ENCODE results near the gene CNIH2. TPM values are rescaled to one million over a fixed set of nuclear protein-coding genes. Genes with fewer than 3 reads are reported as not detected.
"Not testable (repeated sequence)": the region's sequence is repeated elsewhere in the genome, so short reads cannot be mapped to it uniquely, and the experiment has no call there.

Gene CNIH2
- total RNA-seq, 1 experiment from 2014 or later = 4.4 TPM

DNA sequence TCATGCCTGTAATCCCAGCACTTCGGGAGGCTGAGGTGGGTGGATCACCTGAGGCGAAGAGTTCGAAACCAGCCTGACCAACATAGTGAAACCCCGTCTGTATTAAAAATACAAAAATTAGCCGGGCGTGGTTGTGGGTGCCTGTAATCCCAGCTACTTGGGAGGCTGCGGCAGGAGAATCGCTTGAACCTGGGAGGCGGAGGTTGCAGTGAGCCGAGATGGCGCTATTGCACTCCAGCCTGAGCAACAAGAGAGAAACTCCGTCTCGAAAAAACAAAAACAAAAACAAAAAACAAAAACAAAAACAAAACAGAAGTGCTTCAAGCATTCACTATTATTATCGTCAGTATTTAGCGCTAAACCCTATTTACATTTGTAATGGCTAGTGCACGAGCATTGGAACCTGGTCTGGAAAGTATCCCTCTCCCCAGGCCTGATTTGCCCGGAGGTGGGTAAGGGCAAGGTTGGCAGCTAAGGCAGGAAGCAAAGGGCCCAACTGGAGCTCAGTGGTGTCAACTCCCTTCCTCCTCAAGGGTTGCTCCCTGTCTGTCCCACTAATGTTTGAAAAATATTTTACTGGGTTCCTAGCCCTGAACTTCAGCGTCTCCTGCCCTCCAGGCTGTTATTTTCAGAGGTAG lies 32.9 kb downstream of the CNIH2 start:
- DNase-seq (ENCODE audit: low spot score); in situ Hi-C loops (cut with HindIII; ENCODE audit: low sequenced_read_pairs): not testable (repeated sequence)

- no peak for DNase-seq (ENCODE audit: low spot score)
- in situ Hi-C loops (cut with HindIII; ENCODE audit: low sequenced_read_pairs) = no loop called here
Observed at GRCh38 chr11:66311470-66311964, 33.5 kb downstream of the CNIH2 start.

DNA sequence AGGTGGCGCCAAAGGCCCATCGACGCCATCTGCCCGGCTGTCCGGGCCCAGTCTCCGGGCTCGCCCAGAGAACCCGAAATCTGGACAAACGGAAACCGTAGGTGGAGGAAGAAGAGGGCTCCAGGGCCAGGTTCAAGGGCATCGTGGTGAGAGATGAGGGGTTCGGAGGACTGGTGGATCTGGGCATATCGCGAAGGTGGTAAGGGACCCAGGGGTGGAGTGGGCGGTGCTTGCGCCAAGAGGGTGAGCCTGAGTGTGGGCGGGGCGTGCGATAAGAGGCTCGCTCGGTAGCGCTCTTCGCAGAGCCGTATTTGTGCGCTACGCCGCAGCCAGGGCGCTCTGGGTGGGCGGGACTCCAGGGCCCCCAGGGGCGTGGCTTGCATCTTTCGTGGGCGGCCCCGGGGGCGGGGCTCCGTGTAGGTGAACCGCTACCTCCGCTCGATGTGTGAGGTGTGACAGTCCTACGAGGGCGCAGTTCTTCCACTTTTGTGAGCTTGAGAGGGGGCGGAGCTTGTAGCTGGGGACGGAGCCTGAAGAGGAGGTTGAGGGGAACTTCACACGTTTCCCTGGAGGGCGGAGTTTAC lies 34.1 kb downstream of the CNIH2 start:
- in situ Hi-C loops (cut with HindIII; ENCODE audit: low sequenced_read_pairs) = no loop called here
- DNase-seq (ENCODE audit: low spot score) = peak; percentile 94

DNA sequence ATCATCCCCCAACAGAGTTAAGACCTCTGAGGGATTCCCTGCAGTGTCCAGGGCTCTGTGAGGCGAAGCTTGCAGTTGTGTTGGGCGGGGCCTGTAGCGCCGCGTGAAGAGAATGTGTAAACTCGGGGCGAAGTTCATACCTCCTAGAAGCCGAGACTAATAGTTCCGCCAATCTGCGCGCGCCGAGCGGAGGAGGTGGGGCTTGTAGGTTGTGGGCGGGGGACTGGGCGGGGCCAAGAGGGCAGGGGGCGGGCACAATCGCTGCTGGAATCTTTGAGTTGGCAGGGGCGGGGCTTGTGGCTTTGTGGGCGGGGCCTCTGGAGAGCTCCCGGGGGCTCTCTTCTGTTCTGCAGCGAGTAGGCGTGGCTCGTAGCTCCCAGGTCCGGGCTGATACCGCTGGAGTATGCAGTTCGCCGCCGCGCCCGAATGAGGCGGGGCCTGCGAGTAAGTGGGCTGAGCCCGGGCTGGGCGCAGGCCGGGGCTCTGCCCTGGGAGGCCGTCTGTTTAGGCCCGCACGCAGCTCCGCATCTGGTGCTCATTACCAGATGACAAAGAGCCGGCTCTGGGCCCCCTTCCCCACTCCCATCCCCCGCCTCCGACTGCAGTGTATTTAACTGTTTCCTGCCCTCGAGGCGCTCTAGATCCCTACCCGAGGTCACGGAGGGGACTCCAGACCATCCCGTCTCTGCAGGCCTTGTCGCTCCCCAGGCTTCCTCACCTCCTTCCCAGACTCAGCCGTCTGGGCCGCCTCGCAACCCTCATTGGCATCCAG lies 34.8 kb downstream of the CNIH2 start:
- in situ Hi-C loops (cut with HindIII; ENCODE audit: low sequenced_read_pairs) = no loop called here
- peak; percentile 91 for DNase-seq (ENCODE audit: low spot score)

- in situ Hi-C loops (cut with HindIII; ENCODE audit: low sequenced_read_pairs) = no loop called here
Observed at GRCh38 chr11:66313321-66314185, 35.6 kb downstream of the CNIH2 start.

GRCh38 chr11:66314186-66314501 lies 36.2 kb downstream of the CNIH2 start:
- DNase-seq (ENCODE audit: low spot score) = no peak
- in situ Hi-C loops (cut with HindIII; ENCODE audit: low sequenced_read_pairs) = no loop called here

More at GRCh38 chr11:66313321-66314185, 35.6 kb downstream of the CNIH2 start:
- DNase-seq (ENCODE audit: low spot score) = no peak

DNA sequence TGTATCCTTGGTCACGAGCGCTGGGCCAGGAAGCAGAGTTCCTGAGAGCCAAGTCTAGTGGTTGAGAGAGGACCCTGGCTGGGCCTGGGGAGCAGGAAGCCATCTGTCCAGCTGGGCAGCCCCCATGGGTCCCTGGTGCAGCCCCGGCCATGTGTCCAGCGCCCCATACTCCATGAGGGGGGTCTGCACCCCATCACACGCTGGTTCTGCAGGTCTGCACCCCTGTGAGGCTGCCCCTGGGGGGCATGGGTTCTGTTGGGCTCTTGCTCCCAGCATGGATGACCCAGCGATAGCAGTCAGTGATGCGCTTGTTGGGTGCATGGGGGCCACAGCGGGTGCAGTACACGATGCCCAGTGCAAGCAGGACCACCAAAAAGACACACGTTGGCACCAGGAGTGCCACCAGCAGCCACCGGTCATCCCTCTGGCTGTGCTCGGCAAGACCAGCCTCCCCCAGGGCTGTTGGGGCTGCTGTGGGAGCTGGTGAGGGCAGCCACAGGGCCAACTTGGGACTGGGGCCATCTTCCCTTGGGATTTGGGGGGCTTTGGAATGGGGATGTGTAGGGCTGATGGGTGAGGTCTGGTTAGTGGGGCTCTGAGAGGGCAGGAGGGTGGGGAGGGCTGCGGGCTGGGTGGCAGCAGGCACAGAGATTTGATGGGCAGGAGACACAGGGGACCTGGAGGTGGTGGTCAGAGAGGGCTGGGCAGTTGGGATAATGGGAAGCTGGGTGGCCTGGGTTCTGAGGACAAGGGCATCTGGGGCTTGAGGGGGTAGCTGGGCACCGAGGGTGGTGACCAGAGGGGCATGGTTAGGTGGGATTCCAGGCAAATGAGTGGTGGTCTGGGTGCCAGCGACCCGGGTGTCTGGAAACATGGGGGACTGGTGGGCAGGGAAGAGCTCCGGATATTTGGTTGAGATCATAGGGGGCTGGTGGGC lies 36.9 kb downstream of the CNIH2 start:
- DNase-seq (ENCODE audit: low spot score) = no peak
- in situ Hi-C loops (cut with HindIII; ENCODE audit: low sequenced_read_pairs) = no loop called here

GRCh38 chr11:66315498-66315885 lies 37.5 kb downstream of the CNIH2 start:
- DNase-seq (ENCODE audit: low spot score) = no peak
- in situ Hi-C loops (cut with HindIII; ENCODE audit: low sequenced_read_pairs) = no loop called here

DNA sequence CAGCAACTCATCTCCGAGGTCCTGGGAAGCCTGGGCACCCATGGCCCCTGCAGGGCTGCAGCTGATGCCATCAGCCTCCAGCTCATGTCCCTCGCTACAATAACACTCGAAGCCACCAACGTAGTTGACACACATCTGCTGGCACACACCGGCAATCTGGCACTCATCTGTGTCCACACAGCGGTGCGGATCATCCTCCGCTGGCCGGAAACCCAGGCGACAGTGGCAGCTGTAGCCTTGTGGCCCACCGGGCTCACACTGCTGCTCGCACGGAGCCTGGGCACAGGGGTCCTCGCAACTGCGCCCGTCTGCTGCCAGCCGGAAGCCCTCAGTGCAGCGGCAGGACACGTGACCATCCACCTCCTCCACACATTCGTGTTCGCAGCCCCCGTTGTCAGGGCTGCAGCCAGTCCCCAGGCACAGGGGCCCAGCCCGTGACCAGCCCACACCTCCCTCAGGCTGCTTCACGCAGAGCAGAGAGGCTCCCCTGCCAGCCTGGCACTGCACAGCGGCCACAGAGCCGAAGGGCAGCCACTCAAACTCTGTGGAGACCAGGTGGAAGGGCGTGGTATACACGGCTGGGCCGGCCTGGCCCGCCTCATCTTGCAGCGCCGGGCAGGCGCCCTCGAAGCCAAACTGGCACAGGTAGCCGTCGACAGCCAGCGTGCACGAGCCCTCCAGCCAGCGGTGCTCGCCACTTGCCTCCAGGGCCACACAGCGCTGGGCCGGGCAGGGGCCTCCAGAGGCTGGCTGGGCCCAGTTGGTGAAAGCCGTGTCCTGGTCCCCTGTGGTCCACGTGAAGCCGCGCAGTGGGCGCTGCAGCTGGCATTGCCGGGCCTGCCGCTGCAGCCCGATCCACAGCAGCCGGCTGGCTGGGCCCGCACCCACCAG lies 38.2 kb downstream of the CNIH2 start:
- DNase-seq (ENCODE audit: low spot score) = no peak
- in situ Hi-C loops (cut with HindIII; ENCODE audit: low sequenced_read_pairs) = no loop called here

- no peak for DNase-seq (ENCODE audit: low spot score)
- in situ Hi-C loops (cut with HindIII; ENCODE audit: low sequenced_read_pairs) = no loop called here
Observed at GRCh38 chr11:66316849-66317251, 38.9 kb downstream of the CNIH2 start, which contains the start of gene CD248. Gene CD248, minus strand, starts transcription at chr11:66317044. Its CDS starts 17 bp downstream, at chr11:66317027.

DNA sequence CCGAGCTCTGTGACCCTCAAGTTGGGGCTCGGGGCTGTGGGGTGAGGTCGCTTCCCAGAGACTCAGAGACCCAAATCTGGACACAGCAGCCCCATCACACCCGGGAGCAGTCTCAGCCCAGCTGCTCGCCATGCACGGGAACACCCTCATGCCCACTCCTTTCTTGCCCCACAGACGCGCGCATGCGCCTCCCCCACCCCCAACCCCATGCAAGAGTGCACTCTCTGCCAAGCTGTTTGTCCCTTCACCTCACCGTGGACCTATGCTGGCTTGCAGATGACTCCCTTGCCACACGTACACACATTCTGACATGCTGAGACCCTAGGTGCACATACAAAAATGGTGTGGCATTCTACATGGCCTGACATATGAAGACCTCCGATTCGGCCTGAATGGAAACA lies 39.3 kb downstream of the CNIH2 start:
- in situ Hi-C loops (cut with HindIII; ENCODE audit: low sequenced_read_pairs) = no loop called here
- no peak for DNase-seq (ENCODE audit: low spot score)

DNA sequence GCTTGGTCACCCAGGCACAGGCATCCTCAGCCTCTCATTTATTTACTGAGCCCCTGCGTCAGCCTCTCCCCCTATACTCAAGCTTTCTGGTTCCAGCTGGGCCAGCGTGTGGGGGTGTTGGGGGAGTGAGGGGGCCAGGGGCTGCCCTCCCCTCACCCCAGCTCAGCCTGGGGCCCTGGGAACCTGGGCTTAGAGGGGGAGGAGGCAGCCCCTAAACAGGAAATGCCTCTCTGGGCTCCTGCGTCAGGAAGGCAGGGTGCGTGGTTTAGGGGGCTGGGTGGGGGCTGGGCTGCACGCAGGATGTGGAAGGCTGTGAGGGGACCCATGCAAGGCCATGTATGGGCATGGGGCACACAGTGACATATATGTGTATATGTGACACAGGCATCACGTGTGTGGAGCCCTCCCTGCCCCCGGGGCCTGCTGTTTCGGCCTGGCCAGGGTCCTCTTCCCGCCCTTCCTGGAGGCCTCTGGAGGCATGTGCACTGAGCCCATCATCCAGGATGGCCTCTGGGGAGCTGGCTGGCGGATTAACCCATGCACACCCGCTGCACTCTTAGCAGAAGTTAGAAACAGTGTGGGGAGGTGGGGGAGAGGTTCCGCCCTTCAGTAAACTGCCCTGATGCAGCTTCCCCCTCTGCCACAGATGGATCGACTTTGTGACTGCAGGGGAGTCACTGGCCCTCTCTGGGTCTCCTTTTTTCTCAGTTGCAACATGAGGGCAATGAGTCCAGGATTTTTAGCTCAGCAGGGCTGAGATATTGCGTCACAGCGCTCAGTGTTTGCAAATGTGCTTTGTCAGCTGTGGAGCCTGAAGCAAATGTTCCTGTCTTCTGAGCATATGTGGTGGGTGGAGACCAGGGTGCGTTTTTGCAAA lies 40.0 kb downstream of the CNIH2 start:
- DNase-seq (ENCODE audit: low spot score) = no peak
- in situ Hi-C loops (cut with HindIII; ENCODE audit: low sequenced_read_pairs) = no loop called here

DNA sequence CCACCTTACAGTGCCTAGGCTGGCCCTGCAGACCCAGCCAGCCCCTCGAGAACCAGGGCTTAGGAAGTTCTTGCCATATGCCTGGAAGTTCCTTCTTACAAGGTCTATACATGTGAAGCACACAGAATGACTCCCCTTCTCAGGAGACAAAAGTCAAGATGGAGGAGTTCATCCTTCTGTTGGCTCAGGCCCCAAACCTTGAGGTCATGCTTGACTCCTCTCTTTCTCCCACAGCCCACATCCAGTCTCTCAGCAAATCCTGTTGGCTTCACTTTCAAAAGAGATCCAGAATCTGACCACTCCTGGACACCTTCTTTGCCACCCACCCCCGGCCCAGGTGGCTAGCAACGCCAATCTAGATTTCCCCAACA lies 40.6 kb downstream of the CNIH2 start:
- DNase-seq (ENCODE audit: low spot score) = no peak
- in situ Hi-C loops (cut with HindIII; ENCODE audit: low sequenced_read_pairs) = no loop called here

DNA sequence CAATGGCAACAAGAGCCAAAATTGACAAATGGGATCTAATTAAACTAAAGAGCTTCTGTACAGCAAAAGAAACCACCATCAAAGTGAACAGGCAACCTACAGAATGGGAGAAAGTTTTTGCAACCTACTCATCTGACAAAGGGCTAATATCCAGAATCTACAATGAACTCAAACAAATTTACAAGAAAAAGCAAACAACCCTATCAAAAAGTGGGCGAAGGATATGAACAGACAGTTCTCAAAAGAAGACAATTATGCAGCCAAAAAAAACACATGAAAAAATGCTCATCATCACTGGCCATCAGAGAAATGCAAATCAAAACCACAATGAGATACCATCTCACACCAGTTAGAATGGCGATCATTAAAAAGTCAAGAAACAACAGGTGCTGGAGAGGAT lies 42.3 kb downstream of the CNIH2 start:
- DNase-seq (ENCODE audit: low spot score); in situ Hi-C loops (cut with HindIII; ENCODE audit: low sequenced_read_pairs): not testable (repeated sequence)

GRCh38 chr11:66320748-66321147 lies 42.8 kb downstream of the CNIH2 start:
- in situ Hi-C loops (cut with HindIII; ENCODE audit: low sequenced_read_pairs); DNase-seq (ENCODE audit: low spot score): not testable (repeated sequence)

GRCh38 chr11:66321606-66322005 lies 43.6 kb downstream of the CNIH2 start:
- DNase-seq (ENCODE audit: low spot score) = peak; percentile 34
- in situ Hi-C loops (cut with HindIII; ENCODE audit: low sequenced_read_pairs) = no loop called here

Measured in G401 (cell line).